Measurements from ENCODE around the gene NPAS2. TPM values are rescaled to one million over a fixed set of nuclear protein-coding genes. Genes with fewer than 3 reads are reported as not detected.

NPAS2 gene
- total RNA-seq, 2 donors from 2014 or later, result 59.5 to 59.6 TPM

GRCh38 chr2:100891906-100892642 lies 72.1 kb downstream of the NPAS2 start:
- DNase-seq (no peak), ATAC-seq (no peak)
- intact Hi-C loops (cut with DNase I, micrococcal nuclease), result no loop called here

GRCh38 chr2:100893392-100894104 lies 73.6 kb downstream of the NPAS2 start:
- intact Hi-C loops (cut with DNase I, micrococcal nuclease), result no loop called here
- ATAC-seq (no peak), DNase-seq (no peak)

DNA sequence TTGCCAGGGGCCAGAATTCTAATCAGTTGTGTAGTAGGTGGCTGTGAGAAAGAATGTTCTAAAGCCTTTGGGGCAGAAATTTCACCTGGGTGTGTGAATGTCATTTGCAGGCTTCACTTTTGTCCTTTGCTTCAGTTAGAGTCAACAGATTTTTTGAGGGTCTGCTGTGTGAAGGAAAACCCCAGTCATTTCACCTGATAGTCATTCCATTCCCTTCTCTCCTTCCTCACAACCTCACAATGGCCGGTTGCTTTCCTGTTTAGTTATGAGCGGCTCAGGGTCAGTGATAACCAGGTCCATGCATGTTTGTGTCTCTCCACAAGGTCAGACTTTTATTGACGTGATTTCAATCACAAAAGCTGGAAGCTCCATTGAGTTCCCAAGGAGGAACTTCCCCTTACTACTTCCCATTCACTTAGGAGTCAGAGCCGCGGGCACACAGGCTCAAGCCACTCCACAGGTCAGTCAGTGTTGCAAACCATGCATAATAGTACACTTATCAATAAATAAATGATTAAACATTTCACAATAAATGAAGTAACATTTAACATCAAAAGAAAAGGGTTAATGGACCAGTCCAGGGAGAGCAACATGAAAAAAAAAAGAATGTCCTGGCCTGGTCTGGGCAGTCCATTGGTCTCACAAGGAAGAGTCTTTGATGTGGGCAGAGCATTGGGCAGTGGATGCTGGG lies 74.3 kb downstream of the NPAS2 start:
- intact Hi-C loops (cut with DNase I, micrococcal nuclease), result no loop called here
- ATAC-seq (no peak), DNase-seq (no peak)

- no peak for DNase-seq
- intact Hi-C loops (cut with DNase I, micrococcal nuclease), result no loop called here
- ATAC-seq, result no peak
Observed at GRCh38 chr2:100894796-100895156, 74.8 kb downstream of the NPAS2 start.

DNA sequence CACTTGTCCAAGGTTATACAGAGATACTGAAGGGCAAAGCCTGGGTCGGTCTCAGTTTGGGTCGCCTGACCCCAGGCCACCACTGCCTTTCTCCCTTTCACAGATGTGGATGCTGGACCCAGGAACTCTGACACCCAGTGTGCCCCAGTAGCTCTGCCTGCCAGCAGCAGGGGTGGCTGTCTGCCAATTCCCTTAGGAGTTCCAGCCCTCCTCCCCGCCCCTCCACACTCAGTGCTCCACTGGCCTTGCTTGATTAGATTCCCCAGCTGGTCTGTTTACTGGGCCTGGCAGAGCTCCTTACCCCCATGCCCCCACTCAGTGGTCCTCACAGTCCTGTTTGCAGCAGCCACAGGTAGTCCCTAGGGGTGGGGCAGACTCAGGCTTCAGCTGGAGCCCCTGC lies 75.5 kb downstream of the NPAS2 start:
- ATAC-seq (peak; percentile 86), DNase-seq (peak; percentile 70 to 83)
- intact Hi-C loops (cut with DNase I, micrococcal nuclease), result no loop called here

DNA sequence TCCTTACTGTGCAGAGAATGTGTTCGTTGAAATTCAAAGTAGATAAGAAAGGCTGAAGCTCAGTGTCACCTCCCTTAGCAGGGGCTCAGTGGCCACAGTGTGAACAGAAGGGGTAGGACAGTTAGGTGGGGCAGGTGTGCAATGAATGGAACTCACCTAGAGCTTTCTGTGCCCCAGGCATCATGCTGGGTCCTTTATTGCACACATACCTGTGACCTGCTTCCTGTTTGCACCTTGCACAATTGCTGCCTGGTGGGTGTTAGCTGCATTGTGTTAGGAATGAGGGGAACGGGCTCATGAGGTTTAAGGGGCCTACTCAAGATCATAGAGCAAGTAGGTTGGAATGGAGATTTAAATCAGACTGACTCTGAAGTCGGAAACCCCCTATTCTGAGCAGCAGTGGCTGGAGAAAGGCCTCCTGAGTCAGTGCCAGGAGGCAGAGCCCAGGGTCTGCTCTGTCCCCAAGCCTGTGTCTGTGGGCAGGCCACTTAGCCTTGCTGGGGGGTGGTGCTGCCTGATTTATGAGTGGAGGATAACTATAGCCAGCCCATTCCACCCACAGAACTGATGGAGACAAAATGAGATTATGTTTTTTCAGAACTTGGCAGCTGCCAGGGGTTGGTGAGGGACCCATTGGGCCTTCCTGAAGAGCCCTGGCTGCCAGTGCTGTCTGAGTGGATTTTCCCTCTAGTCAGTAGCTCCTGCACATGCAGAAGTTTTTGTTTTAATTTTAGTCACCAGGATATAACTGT lies 76.2 kb downstream of the NPAS2 start:
- DNase-seq (no peak), ATAC-seq (peak; percentile 74)
- intact Hi-C loops (cut with DNase I, micrococcal nuclease), result no loop called here

DNA sequence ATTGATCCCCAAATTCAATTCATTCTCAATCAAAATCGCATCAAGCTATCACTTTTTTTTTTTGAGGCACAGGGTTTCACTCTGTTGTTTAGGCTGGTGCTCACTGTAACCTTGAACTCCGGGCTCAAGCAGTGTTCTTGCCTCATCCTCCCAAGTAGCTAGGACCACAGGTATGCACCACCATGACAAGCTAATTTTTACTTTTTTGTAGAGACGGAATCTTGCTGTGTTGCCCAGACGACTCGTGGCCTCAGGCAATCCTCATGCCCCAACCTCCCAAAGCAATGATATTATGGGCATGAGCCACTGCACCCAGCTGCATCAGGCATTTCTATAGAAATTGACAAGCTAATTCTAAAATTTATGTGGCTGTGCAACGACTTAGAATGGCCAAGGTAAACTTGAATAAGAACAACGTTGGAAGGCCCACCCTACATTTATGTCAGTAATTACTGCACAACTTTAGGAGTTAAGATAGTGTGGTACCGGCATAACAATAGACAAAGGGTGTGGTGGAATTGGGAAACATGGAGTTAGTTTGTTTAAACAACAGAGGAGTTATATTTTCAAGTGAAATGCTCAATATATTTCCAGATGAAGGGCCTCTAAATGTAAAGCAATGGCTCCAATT lies 78.2 kb downstream of the NPAS2 start:
- intact Hi-C loops (cut with DNase I, micrococcal nuclease), result no loop called here
- ATAC-seq (peak; percentile 62), DNase-seq (no peak)

GRCh38 chr2:100900156-100900795 lies 80.3 kb downstream of the NPAS2 start:
- DNase-seq (no peak), ATAC-seq (no peak)
- intact Hi-C loops (cut with DNase I, micrococcal nuclease), result no loop called here

GRCh38 chr2:100902817-100903405 lies 83.0 kb downstream of the NPAS2 start:
- no peak for ATAC-seq
- intact Hi-C loops (cut with DNase I, micrococcal nuclease), result no loop called here
- DNase-seq, result no peak

DNA sequence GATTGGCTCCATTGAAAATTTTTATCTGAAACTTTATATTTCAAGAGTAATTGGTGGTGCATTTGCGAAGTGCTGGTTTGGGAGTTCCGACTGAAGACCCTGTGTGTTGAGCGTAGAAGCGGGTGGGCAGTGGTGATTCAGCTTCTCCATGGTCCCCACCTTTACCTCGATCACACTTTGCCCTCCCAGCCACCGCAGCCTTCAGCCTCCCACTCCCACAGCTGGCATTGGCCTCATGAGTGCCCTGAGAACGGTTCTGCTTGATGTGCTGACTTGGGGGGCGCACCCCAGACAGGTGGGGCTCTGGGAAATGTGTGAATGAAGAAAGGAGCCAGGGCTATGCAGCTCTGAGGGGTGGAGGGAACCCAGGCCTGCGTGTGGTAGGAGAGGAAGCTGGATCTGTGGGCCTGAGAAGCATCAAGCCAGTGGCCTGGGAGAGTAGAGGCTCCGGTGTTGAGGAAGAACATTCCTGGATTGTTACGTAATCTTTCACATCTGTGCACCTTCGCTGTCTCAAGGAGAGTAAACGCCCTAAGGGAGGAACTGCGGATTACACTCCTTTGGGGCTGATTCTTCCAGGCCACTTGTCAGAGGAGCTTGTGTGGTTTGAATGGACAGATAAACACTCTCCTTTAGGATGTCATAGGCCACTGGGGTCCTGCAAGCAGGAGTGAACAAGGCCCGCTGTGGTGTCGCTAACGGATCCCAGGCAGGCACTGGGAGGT lies 83.8 kb downstream of the NPAS2 start:
- DNase-seq, result no peak
- ATAC-seq, result no peak

DNA sequence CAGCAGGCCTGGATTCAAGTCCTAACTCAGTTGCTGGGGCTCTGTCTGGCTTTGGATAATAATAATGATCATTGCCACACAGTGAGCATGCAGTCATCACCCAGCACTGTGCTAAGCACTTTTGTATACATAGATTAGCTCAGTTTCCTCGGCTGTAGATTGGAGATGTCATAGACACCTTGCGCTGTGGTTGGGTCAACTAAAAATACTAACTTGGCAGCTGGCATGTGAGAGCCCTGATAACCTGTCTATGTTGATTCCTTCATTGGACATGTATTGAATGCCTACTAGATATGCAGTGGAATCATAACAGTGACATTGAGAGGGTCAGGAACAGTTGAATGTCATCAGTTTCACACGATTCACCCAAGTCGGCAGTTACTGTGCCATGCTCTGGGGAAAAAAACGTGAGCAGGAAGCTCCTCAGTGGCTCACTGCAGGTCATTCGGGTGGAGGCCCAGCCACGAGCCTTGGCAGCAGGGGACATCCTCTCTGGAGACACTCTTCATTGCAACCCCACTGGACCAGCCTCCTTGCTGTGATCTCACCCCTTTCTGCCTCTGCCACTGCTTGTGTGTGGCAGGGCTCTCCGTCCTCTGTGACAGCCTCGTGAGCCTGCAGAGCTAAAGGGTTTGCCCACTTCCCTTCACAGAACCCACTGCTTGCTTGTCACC lies 85.3 kb downstream of the NPAS2 start:
- intact Hi-C loops (cut with DNase I, micrococcal nuclease), result no loop called here
- ATAC-seq (no peak), DNase-seq (no peak)

More for the DNA sequence above, 83.8 kb downstream of the NPAS2 start:
- intact Hi-C loops (cut with DNase I, micrococcal nuclease), result no loop called here

- ATAC-seq (no peak), DNase-seq (no peak)
- intact Hi-C loops (cut with DNase I, micrococcal nuclease), result no loop called here
Observed at GRCh38 chr2:100906131-100906530, 86.2 kb downstream of the NPAS2 start.

- no peak for DNase-seq
- no peak for ATAC-seq
- intact Hi-C loops (cut with DNase I, micrococcal nuclease), result no loop called here
Observed at GRCh38 chr2:100906679-100907078, 86.7 kb downstream of the NPAS2 start.

DNA sequence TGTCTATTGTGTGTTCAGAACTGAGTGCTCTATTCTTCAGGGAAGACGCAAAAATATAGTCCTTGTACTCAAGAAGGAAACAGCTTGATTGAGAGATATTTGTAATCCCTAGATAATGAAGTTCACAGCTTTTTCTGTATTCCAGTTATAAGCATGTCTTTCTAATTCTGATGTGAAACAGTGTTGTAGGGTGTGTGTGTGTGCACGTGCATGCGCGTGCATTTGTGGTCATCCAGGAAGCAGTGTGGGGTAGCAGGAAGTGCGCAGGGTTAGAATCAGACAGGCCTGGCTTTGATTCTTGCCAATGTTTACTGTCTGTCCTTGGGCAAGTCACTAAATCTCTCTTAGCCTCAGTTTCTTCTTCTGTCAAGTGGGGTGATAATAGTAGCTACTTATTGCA lies 87.9 kb downstream of the NPAS2 start:
- intact Hi-C loops (cut with DNase I, micrococcal nuclease), result no loop called here
- ATAC-seq (no peak), DNase-seq (no peak)

GRCh38 chr2:100909534-100910081 lies 89.7 kb downstream of the NPAS2 start:
- ATAC-seq (no peak), DNase-seq (no peak)
- intact Hi-C loops (cut with DNase I, micrococcal nuclease), result no loop called here

DNA sequence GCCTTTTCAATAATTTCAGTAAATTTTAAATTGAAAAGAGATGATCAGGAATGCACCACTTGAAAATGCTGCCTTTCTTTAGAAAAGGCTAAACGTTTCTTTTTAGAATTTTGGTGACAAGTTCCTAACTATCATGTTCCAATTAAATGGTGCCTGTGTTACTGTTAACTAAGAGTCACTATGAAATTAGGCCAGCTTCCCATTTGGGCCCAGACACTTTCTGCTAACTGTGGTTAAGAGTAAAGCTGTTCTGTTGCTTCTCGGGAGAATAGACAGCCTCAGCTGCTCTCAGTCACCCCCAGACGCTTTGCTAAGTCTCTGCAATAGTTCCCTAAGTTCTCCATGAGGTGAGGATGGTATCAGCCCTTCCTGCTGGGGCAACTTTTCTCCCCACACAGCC lies 90.2 kb downstream of the NPAS2 start:
- no peak for ATAC-seq
- intact Hi-C loops (cut with DNase I, micrococcal nuclease), result no loop called here
- DNase-seq, result no peak

- intact Hi-C loops (cut with DNase I, micrococcal nuclease), result no loop called here
- no peak for DNase-seq
- no peak for ATAC-seq
Observed at GRCh38 chr2:100919316-100919715, 99.4 kb downstream of the NPAS2 start.

Measured in left colon (tissue), 2 donors.